ENCODE measurements around the gene FOXN4. TPM values are rescaled to one million over a fixed set of nuclear protein-coding genes. Genes with fewer than 3 reads are reported as not detected.
"Not testable (repeated sequence)": the region's sequence is repeated elsewhere in the genome, so short reads cannot be mapped to it uniquely, and the experiment has no call there.

FOXN4 gene
- total RNA-seq, 2 experiments from 2014 or later = not detected

GRCh38 chr12:109329686-109330085, 20.6 kb upstream of the FOXN4 start:
- Mint-ChIP-seq H3K27ac (no peak overlapping the region), H3K9me3 (no peaks in the 10 kb centered on the region), H3K4me1 (ENCODE audit: low read depth) (no peaks in the 10 kb centered on the region), H3K36me3 (ENCODE audit: low read depth) (no peaks in the 10 kb centered on the region), H3K4me3 (no peak overlapping the region), H3K27me3 (peaks cover 3% of the 10 kb centered on the region)
- DNase-seq (no peak), ATAC-seq (no peak)
- CTCF ChIA-PET = interaction anchor here (1.0 kb wide), 1 partner anchor 12 kb away, joined by 3 read pairs; no protein-coding TSS in a partner anchor
- POLR2A ChIA-PET = no interaction called here
- intact Hi-C loops (cut with micrococcal nuclease) = no loop called here
- TF ChIP-seq CTCF (IDR thresholded peaks at IDR 0.05) = no peak

GRCh38 chr12:109329003-109329402, 19.9 kb upstream of the FOXN4 start:
- no peak for TF ChIP-seq CTCF (IDR thresholded peaks at IDR 0.05)
- H3K36me3 Mint-ChIP-seq (ENCODE audit: low read depth) = no peaks in the 10 kb centered on the region

GRCh38 chr12:109321294-109321693, 12.2 kb upstream of the FOXN4 start:
- H3K4me3 Mint-ChIP-seq; POLR2A ChIA-PET; DNase-seq; H3K9me3 Mint-ChIP-seq; H3K36me3 Mint-ChIP-seq (ENCODE audit: low read depth); ATAC-seq; H3K4me1 Mint-ChIP-seq (ENCODE audit: low read depth); intact Hi-C loops (cut with micrococcal nuclease); H3K27ac Mint-ChIP-seq: not testable (repeated sequence)
- CTCF ChIA-PET = interaction anchor here (0.6 kb wide), 1 partner anchor 13 kb away, joined by 3 read pairs; no protein-coding TSS in a partner anchor
- peaks cover 31% of the 10 kb centered on the region for H3K27me3 Mint-ChIP-seq

More at GRCh38 chr12:109329003-109329402, 19.9 kb upstream of the FOXN4 start:
- POLR2A ChIA-PET = no interaction called here
- no peak for ATAC-seq
- intact Hi-C loops (cut with micrococcal nuclease) = no loop called here
- no peak for DNase-seq
- CTCF ChIA-PET = interaction anchor here (1.0 kb wide), 1 partner anchor 11 kb away, joined by 3 read pairs; no protein-coding TSS in a partner anchor
- H3K27ac Mint-ChIP-seq = no peak overlapping the region
- H3K27me3 Mint-ChIP-seq = peaks cover 3% of the 10 kb centered on the region
- no peaks in the 10 kb centered on the region for H3K9me3 Mint-ChIP-seq
- H3K4me3 Mint-ChIP-seq = no peak overlapping the region
- no peaks in the 10 kb centered on the region for H3K4me1 Mint-ChIP-seq (ENCODE audit: low read depth)

- H3K27ac Mint-ChIP-seq = no peak overlapping the region
- peaks cover 53% of the 10 kb centered on the region for H3K27me3 Mint-ChIP-seq
- H3K36me3 Mint-ChIP-seq (ENCODE audit: low read depth) = no peaks in the 10 kb centered on the region
- H3K9me3 Mint-ChIP-seq = no peaks in the 10 kb centered on the region
- ATAC-seq (peak; percentile 64), DNase-seq (peak; percentile 23)
- no peak for TF ChIP-seq CTCF (IDR thresholded peaks at IDR 0.05)
- ChIA-PET CTCF (no interaction called here), POLR2A (no interaction called here)
- intact Hi-C loops (cut with micrococcal nuclease) = no loop called here
- peaks cover 9% of the 10 kb centered on the region for H3K4me1 Mint-ChIP-seq (ENCODE audit: low read depth)
- H3K4me3 Mint-ChIP-seq = peak overlapping the region; percentile 60
These were observed 1.4 kb upstream of the FOXN4 start for GRCh38 chr12:109310247-109311125.

GRCh38 chr12:109309381-109310246, 530 bp upstream of the FOXN4 start:
- ATAC-seq = peak; percentile 49

More at GRCh38 chr12:109309381-109310246, 530 bp upstream of the FOXN4 start:
- Mint-ChIP-seq H3K36me3 (ENCODE audit: low read depth) (no peaks in the 10 kb centered on the region), H3K4me3 (peak overlapping the region; percentile 72), H3K4me1 (ENCODE audit: low read depth) (peaks cover 9% of the 10 kb centered on the region), H3K27me3 (peaks cover 57% of the 10 kb centered on the region), H3K9me3 (no peaks in the 10 kb centered on the region), H3K27ac (no peak overlapping the region)
- intact Hi-C loops (cut with micrococcal nuclease) = no loop called here
- peak; percentile 32 for DNase-seq
- TF ChIP-seq CTCF (IDR thresholded peaks at IDR 0.05) = no peak
- ChIA-PET POLR2A (no interaction called here), CTCF (no interaction called here)

Data from activated CD8-positive, alpha-beta T cell treated with anti-CD3 and anti-CD28 coated beads for 36 hours (primary cell).